ENCODE results near the gene WNT6.
A peak's percentile ranks its signal among the peaks of the same experiment; 100 is the strongest.

WNT6 gene

GRCh38 chr2:218869064-218869463 lies 9.5 kb downstream of the WNT6 start:
- Histone ChIP-seq H3K9me3 (ENCODE audit: control insufficient read depth, insufficient read depth, low read depth, low read length) (no peaks in the 10 kb centered on the region), H3K27me3 (ENCODE audit: control insufficient read depth, insufficient read depth, low read length) (peaks cover 96% of the 10 kb centered on the region), H3K4me1 (ENCODE audit: control insufficient read depth, insufficient read depth, low read length) (peaks cover 22% of the 10 kb centered on the region), H3K36me3 (ENCODE audit: control insufficient read depth, insufficient read depth, low read length) (no peaks in the 10 kb centered on the region), H3K27ac (ENCODE audit: low read depth, low read length) (no peak overlapping the region), H3K9ac (ENCODE audit: low read length) (no peak overlapping the region), H3K4me3 (ENCODE audit: low read depth, low read length) (no peak overlapping the region)

- Histone ChIP-seq H3K4me3 (ENCODE audit: low read depth, low read length) (no peak overlapping the region), H3K4me1 (ENCODE audit: control insufficient read depth, insufficient read depth, low read length) (peaks cover 22% of the 10 kb centered on the region), H3K9me3 (ENCODE audit: control insufficient read depth, insufficient read depth, low read depth, low read length) (no peaks in the 10 kb centered on the region), H3K36me3 (ENCODE audit: control insufficient read depth, insufficient read depth, low read length) (no peaks in the 10 kb centered on the region), H3K27ac (ENCODE audit: low read depth, low read length) (no peak overlapping the region), H3K27me3 (ENCODE audit: control insufficient read depth, insufficient read depth, low read length) (peaks cover 99% of the 10 kb centered on the region), H3K9ac (ENCODE audit: low read length) (no peak overlapping the region)
Measured at GRCh38 chr2:218870984-218871344, 11.4 kb downstream of the WNT6 start.

GRCh38 chr2:218871345-218872302 lies 12.0 kb downstream of the WNT6 start:
- Histone ChIP-seq H3K9me3 (ENCODE audit: control insufficient read depth, insufficient read depth, low read depth, low read length) (no peaks in the 10 kb centered on the region), H3K9ac (ENCODE audit: low read length) (no peak overlapping the region), H3K27ac (ENCODE audit: low read depth, low read length) (no peak overlapping the region), H3K4me1 (ENCODE audit: control insufficient read depth, insufficient read depth, low read length) (peaks cover 22% of the 10 kb centered on the region), H3K27me3 (ENCODE audit: control insufficient read depth, insufficient read depth, low read length) (peaks cover 100% of the 10 kb centered on the region), H3K4me3 (ENCODE audit: low read depth, low read length) (peak overlapping the region; percentile 5; the same call in 1 of the 2 replicates), H3K36me3 (ENCODE audit: control insufficient read depth, insufficient read depth, low read length) (no peaks in the 10 kb centered on the region)

GRCh38 chr2:218872645-218873358 lies 13.2 kb downstream of the WNT6 start:
- no peaks in the 10 kb centered on the region for H3K9me3 ChIP-seq (ENCODE audit: control insufficient read depth, insufficient read depth, low read depth, low read length)
- no peak overlapping the region for H3K27ac ChIP-seq (ENCODE audit: low read depth, low read length)
- H3K36me3 ChIP-seq (ENCODE audit: control insufficient read depth, insufficient read depth, low read length), result no peaks in the 10 kb centered on the region
- peak overlapping the region; percentile 35 for H3K4me3 ChIP-seq (ENCODE audit: low read depth, low read length)
- no peak overlapping the region for H3K9ac ChIP-seq (ENCODE audit: low read length)
- peaks cover 100% of the 10 kb centered on the region for H3K27me3 ChIP-seq (ENCODE audit: control insufficient read depth, insufficient read depth, low read length)
- H3K4me1 ChIP-seq (ENCODE audit: control insufficient read depth, insufficient read depth, low read length), result peaks cover 22% of the 10 kb centered on the region

GRCh38 chr2:218873359-218874194 lies 14.0 kb downstream of the WNT6 start:
- no peaks in the 10 kb centered on the region for H3K9me3 ChIP-seq (ENCODE audit: control insufficient read depth, insufficient read depth, low read depth, low read length)
- H3K27ac ChIP-seq (ENCODE audit: low read depth, low read length), result no peak overlapping the region
- H3K27me3 ChIP-seq (ENCODE audit: control insufficient read depth, insufficient read depth, low read length), result peaks cover 100% of the 10 kb centered on the region
- H3K4me3 ChIP-seq (ENCODE audit: low read depth, low read length), result peak overlapping the region; percentile 35
- H3K36me3 ChIP-seq (ENCODE audit: control insufficient read depth, insufficient read depth, low read length), result no peaks in the 10 kb centered on the region
- H3K9ac ChIP-seq (ENCODE audit: low read length), result no peak overlapping the region
- peaks cover 23% of the 10 kb centered on the region for H3K4me1 ChIP-seq (ENCODE audit: control insufficient read depth, insufficient read depth, low read length)

- Histone ChIP-seq H3K9ac (ENCODE audit: low read length) (no peak overlapping the region), H3K27me3 (ENCODE audit: control insufficient read depth, insufficient read depth, low read length) (peaks cover 100% of the 10 kb centered on the region), H3K36me3 (ENCODE audit: control insufficient read depth, insufficient read depth, low read length) (no peaks in the 10 kb centered on the region), H3K27ac (ENCODE audit: low read depth, low read length) (no peak overlapping the region), H3K4me3 (ENCODE audit: low read depth, low read length) (no peak overlapping the region), H3K4me1 (ENCODE audit: control insufficient read depth, insufficient read depth, low read length) (peaks cover 37% of the 10 kb centered on the region), H3K9me3 (ENCODE audit: control insufficient read depth, insufficient read depth, low read depth, low read length) (no peaks in the 10 kb centered on the region)
Measured at GRCh38 chr2:218875692-218876246, 16.2 kb downstream of the WNT6 start.

- H3K27me3 ChIP-seq (ENCODE audit: control insufficient read depth, insufficient read depth, low read length), result peaks cover 100% of the 10 kb centered on the region
- H3K9me3 ChIP-seq (ENCODE audit: control insufficient read depth, insufficient read depth, low read depth, low read length), result no peaks in the 10 kb centered on the region
- H3K9ac ChIP-seq (ENCODE audit: low read length), result no peak overlapping the region
- no peak overlapping the region for H3K27ac ChIP-seq (ENCODE audit: low read depth, low read length)
- no peak overlapping the region for H3K4me3 ChIP-seq (ENCODE audit: low read depth, low read length)
- no peaks in the 10 kb centered on the region for H3K36me3 ChIP-seq (ENCODE audit: control insufficient read depth, insufficient read depth, low read length)
- peaks cover 36% of the 10 kb centered on the region for H3K4me1 ChIP-seq (ENCODE audit: control insufficient read depth, insufficient read depth, low read length)
Measured at GRCh38 chr2:218876562-218877219, 17.1 kb downstream of the WNT6 start.

GRCh38 chr2:218877331-218877730 lies 17.7 kb downstream of the WNT6 start:
- peaks cover 100% of the 10 kb centered on the region for H3K27me3 ChIP-seq (ENCODE audit: control insufficient read depth, insufficient read depth, low read length)
- no peaks in the 10 kb centered on the region for H3K36me3 ChIP-seq (ENCODE audit: control insufficient read depth, insufficient read depth, low read length)
- no peak overlapping the region for H3K4me3 ChIP-seq (ENCODE audit: low read depth, low read length)
- H3K9ac ChIP-seq (ENCODE audit: low read length), result no peak overlapping the region
- no peaks in the 10 kb centered on the region for H3K9me3 ChIP-seq (ENCODE audit: control insufficient read depth, insufficient read depth, low read depth, low read length)
- peaks cover 31% of the 10 kb centered on the region for H3K4me1 ChIP-seq (ENCODE audit: control insufficient read depth, insufficient read depth, low read length)
- H3K27ac ChIP-seq (ENCODE audit: low read depth, low read length), result no peak overlapping the region

GRCh38 chr2:218877891-218878290 lies 18.3 kb downstream of the WNT6 start:
- H3K9ac ChIP-seq (ENCODE audit: low read length), result no peak overlapping the region
- no peak overlapping the region for H3K4me3 ChIP-seq (ENCODE audit: low read depth, low read length)
- no peaks in the 10 kb centered on the region for H3K36me3 ChIP-seq (ENCODE audit: control insufficient read depth, insufficient read depth, low read length)
- peaks cover 25% of the 10 kb centered on the region for H3K4me1 ChIP-seq (ENCODE audit: control insufficient read depth, insufficient read depth, low read length)
- no peak overlapping the region for H3K27ac ChIP-seq (ENCODE audit: low read depth, low read length)
- no peaks in the 10 kb centered on the region for H3K9me3 ChIP-seq (ENCODE audit: control insufficient read depth, insufficient read depth, low read depth, low read length)
- H3K27me3 ChIP-seq (ENCODE audit: control insufficient read depth, insufficient read depth, low read length), result peaks cover 100% of the 10 kb centered on the region

- peaks cover 99% of the 10 kb centered on the region for H3K27me3 ChIP-seq (ENCODE audit: control insufficient read depth, insufficient read depth, low read length)
- no peak overlapping the region for H3K4me3 ChIP-seq (ENCODE audit: low read depth, low read length)
- H3K27ac ChIP-seq (ENCODE audit: low read depth, low read length), result no peak overlapping the region
- no peak overlapping the region for H3K9ac ChIP-seq (ENCODE audit: low read length)
- no peaks in the 10 kb centered on the region for H3K36me3 ChIP-seq (ENCODE audit: control insufficient read depth, insufficient read depth, low read length)
- H3K9me3 ChIP-seq (ENCODE audit: control insufficient read depth, insufficient read depth, low read depth, low read length), result no peaks in the 10 kb centered on the region
- peaks cover 22% of the 10 kb centered on the region for H3K4me1 ChIP-seq (ENCODE audit: control insufficient read depth, insufficient read depth, low read length)
Measured at GRCh38 chr2:218878486-218878885, 18.9 kb downstream of the WNT6 start.
